GM18909 (cell line): Measurements from ENCODE around the gene TAMALIN.

Source experiments
- ATAC-seq: cut with Tn5 transposase; IDR thresholded peaks from one replicate; pipeline ENCODE4 v1.9.1; 2021; ENCODE audit warnings: mild to moderate bottlenecking; ENCODE audit not compliant: unreplicated experiment, poor library complexity

TAMALIN gene

DNA sequence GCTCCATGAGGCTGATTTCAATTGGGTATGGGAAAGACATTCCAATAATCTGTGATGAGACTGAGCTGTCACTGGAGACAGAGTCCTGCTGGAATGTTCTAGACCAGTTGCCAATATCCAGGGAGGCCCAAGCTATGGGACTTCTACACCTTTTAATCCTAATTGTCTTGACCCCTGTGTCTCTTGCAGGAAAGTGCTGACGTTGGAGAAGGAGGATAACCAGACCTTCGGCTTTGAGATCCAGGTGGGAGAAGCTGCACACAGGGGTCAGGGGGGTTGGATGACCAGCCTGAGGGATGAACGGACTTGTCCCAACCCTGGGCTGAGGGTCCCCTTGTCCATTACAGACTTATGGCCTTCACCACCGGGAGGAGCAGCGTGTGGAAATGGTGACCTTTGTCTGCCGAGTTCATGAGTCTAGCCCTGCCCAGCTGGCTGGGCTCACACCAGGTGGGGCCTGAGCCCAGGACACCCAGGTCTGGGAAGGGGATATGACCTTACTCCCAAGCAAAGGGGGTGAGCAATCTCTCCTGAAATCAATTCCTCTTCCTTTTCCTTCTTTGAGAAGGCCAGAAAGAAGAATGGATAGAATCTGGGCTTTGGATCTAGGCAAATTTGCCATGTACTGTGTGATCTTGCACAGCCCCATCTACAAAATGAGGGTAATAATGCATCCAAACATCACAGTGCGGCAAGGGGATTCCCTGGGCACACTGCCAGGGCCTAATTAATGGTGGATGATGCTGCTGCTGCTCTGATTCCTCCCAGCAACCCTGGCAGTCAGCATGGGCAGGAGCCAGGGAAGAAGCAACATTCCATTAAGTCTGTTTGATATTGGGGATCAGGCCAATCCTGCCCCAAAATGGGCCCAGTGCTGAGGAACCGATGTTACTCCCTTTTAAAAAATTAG is 4.2 kb downstream of the TAMALIN start:
- ATAC-seq = no peak

DNA sequence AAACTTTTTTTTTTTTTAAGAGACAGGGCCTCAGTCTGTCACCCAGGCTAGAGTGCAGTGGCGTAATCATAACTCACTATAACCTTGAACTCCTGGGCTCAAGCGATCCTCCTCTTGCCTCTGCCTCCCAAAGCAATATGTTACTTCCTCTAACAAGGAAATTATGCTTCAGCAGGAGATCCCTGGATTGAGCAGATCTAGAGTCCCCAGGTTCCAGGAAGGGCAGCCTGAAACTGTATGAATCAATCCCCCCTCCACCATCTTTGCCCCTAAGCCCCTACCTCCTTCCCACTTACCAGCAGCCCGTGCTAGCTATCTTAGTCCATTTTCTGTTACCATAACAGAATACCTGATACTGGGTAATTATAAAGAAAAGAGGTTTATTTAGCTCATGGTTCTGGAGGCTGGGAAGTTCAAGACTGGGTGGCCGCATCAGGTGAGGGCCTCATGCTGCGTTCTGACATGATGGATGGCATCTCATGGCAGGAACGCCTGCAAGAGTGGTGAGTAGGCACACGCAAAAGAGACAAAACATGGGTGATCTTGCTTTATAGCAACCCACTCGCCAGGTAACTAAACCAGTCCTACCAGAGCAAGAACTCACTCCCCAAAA is 5.0 kb downstream of the TAMALIN start:
- ATAC-seq = no peak

DNA sequence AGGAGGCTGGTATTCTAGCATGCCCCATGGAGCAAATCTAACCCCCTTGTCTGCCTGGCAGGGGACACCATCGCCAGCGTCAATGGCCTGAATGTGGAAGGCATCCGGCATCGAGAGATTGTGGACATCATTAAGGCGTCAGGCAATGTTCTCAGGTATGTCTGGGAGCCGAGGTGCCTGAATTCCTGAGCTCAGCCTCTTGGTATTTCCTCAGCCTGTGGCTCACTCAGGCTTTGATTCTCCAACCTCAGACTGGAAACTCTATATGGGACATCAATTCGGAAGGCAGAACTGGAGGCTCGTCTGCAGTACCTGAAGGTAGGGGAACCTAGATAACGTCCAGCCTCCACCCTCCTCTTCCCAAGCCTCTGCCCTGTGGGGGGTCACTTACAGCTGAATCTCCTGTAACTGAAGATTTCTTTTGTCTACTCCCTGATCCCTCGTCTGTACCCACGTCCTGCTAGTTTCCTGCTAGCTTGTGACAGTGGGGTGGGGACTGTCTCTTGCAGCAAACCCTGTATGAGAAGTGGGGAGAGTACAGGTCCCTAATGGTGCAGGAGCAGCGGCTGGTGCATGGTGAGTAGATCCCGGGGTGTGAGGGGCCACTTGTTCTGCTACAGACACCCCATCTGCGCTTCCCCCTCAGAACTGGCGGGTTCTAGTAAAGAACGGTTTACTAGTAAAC is 7.0 kb downstream of the TAMALIN start:
- ATAC-seq = no peak

DNA sequence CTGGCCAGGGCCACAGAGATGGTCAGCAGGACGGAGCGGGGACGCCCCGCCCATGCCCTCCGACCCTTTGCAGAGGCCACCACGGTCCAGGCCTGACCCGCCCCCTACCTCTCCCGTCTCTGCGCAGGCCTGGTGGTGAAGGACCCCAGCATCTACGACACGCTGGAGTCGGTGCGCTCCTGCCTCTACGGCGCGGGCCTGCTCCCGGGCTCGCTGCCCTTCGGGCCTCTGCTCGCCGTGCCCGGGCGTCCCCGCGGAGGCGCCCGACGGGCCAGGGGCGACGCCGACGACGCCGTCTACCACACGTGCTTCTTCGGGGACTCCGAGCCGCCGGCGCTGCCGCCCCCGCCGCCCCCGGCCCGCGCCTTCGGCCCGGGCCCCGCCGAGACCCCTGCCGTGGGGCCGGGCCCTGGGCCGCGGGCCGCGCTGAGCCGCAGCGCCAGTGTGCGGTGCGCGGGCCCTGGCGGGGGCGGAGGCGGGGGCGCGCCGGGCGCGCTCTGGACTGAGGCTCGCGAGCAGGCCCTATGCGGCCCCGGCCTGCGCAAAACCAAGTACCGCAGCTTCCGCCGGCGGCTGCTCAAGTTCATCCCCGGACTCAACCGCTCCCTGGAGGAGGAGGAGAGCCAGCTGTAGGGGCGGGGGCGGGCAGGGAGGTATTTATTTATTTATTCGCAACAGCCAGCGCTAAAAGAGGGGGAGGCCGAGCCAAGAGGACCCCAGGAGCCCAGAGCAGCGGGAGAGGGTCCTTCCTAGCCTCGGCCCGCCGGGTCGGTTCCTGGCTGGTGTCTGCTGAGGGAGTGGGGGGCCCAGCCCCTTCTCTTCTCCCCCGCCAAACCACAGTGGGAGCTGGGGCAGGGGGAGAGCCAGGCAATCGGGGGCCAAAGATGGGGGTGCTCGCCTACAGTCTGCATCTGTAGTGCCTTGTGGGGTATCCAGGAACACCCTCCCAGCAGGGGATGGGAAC is 8.1 kb downstream of the TAMALIN start:
- ATAC-seq = no peak

DNA sequence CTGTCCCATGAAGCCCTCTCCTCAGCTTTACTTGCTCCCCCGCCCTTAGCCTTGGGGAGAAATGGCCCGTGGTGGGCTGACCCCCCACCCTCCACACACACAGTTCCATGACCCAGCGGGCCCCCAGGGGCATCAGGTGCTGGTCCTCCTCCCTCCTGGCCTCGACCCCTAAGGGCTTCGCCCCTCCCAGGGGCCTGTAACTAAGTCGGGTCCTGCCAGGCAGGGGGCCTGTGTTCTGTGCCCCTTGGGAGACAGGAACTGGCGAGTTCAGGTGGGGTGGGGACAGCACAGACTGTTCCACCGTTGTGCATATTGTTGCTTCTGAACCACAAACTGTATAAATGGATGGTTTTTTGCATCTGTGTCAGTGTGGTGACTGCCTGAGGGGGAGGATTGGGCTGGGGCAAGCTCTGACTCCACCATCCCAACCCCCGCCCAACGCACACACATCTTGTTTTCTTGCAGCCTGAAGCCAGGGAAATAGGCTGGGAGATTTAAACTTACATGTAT is 8.8 kb downstream of the TAMALIN start:
- no peak for ATAC-seq

DNA sequence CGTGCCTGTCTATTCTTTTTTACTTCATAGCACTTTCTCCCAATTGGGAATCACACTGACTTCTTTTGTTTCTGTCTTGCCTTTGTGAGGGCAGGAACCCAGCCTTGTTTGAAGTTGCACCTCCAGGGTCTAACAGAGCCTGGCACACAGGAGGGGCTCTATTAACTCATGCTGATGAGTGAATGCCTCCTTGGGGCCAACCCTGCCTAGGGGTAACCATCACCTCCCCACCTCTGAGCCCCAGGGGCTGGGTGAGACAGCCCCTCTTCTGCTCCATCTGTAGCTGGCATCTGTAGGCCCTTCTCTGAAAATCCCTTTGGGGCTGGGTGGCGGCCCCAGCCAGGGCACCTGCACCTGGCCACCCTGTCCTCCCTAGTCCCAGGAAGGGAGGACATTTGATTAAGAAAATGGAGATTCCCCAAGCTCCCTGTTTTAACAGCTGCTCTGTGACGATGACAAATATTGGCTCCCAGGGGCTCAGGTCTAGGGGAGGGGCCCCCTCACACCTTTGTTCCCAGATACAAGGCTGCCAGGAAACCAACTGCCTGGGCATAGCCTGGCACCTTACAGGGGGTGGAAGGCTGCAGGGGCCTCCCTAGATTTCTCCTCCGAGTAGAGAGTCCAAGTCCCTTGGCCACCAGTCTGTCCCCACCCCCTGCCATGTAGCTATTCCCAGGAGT is 11.8 kb downstream of the TAMALIN start:
- ATAC-seq = no peak

DNA sequence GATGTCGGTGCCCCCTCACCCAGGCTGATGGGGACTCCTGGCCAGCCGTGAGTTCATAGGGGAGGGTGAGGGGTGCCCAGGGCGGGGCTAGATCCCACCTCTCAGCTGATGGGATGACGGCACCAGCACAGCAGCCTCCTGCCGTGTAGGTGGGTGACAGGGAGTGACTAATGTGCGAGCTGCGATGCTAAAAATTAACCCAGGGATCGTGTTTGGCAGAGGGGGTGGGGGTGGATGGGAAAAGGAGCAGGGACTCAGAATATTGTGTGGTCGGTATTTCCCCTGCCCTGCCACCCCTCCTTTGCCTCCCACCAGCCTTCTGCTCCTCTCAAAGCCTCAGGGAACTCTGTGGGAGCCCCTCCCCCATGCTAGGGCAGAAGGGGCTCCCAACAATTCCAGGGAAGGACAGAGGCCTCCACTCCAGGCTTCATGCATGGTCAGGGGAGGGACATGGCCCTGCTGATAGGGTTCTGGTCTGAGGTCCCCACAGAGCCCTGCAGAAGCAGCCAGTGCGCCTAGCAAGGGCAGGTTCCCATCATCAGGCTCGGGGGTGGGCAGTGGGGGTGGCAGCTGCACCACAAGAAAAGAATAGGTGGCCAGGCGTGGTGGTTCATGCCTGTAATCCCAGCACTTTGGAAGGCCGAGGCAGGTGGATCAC is 12.5 kb downstream of the TAMALIN start:
- no peak for ATAC-seq

DNA sequence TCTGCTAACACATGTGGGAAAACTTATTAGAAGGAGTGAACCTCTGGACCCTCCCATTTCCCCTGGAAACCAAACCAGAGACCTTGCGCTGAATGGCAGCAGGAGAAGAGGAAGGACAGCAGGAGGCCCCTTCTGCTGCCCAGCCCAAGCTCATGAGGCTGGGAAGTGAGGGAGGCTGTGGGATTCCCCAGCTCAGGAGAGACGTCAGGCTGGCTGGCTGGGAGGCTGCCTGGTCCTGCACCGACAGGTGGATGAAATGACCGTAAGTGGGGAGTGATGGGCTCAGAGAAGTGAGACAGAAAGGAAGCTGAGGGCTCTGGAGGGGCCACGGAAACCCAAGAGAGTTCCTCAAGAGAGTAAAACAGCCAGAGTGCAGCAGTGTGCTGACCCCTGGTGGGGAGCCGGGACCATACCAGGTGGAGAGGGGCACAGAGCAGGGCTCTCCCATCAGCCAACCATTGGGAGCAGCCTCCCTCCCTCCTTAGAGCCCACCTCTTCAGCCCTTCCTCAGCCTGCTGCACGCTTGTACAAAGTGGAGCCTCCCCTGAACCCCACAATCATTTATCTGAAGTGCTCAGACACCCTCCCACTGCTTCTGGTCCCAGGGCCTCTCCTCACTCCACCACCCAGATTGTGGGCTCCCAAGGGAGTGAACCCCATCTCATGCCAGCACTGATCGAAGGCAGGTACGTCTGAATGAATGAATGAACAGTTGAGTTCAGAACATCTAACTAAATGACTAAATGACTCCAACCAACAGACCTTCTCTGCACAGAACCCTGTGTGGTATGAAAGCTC is 14.0 kb downstream of the TAMALIN start:
- ATAC-seq = no peak

DNA sequence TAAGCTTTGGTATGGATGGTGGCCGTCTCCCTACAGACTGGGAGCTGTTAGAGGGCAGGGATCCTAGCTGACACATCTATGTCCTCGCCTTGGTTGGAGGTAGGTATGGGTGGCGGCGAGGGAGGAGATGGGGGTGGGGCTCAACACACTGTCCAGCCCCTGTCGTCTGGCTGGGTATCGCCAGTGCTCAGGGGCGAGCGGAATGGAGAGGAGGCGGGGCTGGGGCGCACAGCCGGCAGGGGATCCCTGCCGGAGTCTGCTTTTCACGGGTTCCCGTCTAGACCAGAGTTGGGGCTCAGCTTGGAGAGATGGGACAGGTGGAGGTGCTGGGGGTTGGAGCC is 16.1 kb downstream of the TAMALIN start:
- ATAC-seq = no peak

DNA sequence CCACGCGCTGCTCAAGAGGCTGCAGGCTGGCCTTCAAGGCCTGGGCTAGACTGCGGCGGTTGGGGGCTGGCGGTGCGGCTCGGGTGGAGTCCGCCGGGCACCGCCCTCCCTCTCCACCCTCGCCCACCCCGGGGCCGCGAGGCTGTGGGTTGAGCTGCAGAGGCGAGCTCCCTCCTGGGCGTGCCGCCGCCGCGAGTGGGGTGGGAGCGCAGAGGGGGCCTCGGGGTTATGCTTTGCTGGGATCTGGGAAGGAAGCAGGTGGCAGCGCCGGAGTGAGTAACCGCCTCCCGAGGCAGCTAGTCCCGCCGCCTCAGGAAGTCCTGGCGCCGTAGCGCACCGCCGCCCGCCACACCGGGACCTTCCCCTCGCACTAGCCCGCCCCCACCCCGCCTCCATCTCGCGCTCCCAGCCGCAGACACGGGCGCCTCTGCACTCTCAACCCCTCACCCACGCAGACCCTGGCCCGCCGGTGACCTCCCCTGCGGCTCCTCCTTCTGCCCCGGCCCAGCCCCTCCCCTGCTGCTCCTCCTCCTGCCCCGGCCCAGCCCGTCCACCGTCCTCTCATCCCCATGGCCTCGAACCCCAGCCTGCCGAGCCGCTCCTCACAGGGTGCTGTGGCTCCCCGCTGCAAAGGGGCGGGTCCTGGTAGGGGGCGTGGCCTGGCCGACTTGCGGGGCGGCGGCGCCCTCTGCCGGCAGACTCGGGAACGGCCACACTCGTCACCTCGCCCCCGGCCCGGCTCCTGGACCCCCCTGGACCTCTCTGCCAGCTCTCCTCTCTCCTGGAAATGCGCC is 16.6 kb downstream of the TAMALIN start:
- peak; percentile 49 for ATAC-seq

DNA sequence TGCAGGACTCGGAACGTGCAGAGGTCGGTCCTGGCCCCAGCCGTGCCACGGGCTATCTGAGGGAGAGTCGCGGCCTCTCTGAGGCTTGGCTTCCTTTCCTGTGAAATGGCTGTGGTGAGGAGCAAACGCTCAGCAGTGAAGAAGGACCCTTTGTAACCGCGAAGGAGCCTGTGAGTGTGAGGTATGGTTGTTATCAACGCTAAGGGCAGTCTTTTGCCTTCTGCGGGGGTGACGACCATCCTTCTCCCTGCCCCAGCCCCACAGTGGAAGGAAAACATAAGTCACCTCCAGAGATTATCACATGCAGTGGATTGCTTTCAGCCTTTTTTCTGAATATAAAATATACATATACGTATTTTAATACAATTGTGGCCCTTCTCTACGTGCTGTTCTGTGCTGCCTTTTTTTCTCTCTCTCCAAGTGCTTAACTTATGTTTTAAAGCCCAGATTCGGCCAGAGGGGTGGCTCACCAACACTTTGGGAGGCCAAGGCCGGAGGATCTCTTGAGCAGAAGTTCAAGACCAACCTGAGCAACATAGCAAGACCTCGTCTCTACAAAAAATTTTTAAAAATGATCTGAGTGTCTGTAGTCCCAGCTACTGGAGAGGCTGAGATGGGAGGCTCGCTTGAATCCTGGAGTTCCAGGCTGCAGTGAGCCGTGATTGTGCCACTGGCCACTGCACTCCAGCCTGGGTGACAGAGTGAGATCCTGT is 17.4 kb downstream of the TAMALIN start:
- no peak for ATAC-seq

DNA sequence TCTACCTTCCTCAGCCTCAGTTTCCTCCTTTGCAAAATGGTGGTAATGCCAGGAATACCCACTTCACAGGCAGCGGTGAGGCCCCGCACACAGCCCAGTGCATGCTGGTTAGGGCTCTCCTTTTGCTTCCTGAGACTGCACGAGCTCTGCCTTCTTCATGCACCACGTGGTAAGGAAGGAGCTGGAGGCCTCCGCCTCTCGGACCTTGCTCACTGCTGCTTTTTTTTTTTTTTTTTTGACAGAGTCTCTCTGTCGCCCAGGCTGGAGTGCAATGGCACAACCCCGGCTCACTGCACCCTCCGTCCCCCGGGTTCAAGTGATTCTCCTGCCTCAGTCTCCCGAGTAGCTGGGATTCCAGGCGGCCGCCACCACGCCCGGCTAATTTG is 18.1 kb downstream of the TAMALIN start:
- ATAC-seq = no peak

DNA sequence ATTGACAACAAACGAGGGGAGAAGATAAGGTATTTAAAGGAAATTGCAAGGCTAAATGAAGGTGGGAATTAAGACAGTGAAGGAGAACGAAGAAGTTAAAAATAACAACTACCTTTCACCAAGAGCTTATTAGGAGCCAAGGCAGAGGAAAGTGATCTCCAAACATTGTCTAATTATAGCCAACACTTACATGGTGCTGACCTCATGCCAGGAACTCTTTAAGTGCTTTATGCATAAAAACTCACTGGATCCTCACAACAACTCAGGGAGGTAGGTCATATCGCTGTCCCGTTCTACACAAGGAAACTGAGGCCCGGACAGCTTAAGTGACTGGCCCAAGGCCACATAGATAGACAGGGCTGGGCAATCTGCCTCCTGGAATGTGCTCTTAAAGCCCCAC is 19.5 kb downstream of the TAMALIN start:
- no peak for ATAC-seq

DNA sequence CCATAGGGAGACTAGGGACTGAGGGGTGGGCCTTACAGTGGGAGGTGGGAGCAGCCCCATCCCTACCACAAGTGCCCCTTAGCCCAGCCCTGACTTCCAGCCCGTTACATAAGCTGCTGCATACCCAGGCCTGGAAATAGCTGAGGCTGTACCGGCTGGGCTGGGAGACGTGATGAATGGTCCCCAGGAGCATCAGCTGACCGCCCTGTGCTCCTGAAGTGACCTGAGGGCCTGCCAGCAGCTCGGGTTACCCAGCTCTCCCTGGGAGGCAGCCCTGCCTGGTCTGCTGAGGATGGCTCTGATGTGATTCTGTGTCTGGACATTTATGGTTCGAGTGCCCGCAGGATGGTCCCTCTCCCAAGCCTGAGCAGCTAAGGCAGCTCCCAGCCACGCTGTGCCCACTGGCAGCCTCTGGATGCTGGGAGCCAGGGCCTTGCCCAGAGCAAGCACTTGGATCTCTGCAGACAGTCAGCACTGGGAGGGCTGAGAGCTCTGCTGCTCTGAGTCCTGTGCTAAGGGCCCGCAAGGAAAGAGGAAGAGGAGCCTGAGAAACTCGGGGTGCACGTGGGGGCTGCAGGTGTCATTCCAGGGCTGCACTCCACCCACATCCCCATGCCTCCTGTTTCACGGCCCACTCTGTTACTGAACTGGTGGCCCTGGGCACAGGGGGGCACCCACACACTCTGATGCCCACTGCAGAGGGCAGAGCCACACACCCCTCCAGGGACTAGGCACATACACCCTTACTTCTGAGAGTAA is 20.5 kb downstream of the TAMALIN start:
- ATAC-seq = no peak

DNA sequence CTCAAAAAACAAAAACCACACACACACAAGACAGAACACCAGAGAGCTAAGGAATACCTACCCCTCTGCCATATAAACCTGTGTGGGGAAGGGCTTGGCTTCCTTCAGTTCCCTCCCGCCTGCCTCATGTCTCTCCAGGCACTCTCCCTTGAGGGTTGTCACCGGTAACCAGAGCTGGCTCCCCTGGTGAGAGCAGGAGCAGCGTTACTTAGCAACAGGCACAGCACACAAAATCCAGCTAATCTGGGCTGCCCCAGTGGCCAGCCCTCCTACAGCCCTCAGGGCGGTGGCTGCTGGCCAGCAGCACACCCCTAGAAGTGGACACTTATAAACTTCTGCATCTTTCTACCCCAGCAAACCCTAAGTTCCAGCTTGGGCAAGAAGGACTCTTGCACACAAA is 22.9 kb downstream of the TAMALIN start:
- ATAC-seq = no peak

DNA sequence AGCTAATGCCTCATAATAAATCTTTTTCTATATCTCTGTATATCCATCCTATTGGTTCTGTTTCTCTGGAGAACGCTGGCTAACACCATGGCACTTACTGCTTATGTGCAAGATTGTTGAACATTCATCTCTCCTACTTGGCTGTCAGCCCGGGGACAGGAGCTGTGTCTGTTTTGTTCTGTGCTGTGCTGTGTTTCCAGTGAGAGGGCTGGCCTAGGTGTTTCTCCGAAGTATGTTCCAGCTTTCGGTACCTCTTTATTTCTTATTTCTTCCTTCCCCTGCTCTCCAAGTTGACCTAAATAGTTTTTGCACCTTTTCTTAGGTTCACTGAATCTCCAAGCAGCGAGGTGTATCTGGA is 25.7 kb downstream of the TAMALIN start:
- ATAC-seq = no peak
